ENCODE measurements around the gene EMC8. TPM values are rescaled to one million over a fixed set of nuclear protein-coding genes. Genes with fewer than 3 reads are reported as not detected.

EMC8 gene
- total RNA-seq, 2 donors from 2014 or later = 60.1 to 67.6 TPM

DNA sequence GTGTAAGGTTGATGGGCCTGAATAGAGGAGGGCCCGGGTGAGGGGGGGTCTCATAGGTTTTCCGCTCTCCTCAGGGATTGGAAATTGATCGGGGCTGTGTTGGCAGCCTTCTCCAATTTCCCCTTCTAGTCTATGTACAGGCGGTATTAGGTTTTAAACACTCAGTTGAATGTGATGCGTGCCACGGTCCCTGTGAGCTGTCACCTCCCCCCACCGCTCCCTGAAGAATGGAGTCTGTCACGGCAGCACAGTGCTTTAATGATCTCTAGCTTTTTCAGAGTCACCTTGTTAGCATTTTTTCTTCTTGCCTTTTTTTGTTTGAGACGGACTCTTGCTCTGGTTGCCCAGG lies 951 bp upstream of the EMC8 start:
- H3K36me3 Mint-ChIP-seq (ENCODE audit: low read depth) = peaks cover 64% of the 10 kb centered on the region
- H3K4me3 Mint-ChIP-seq = peak overlapping the region; percentile 78
- Histone ChIP-seq H3K36me3 (ENCODE audit: control insufficient read depth, insufficient read depth, low read length) (peaks cover 66% of the 10 kb centered on the region), H3K9me3 (ENCODE audit: control insufficient read depth, low read length) (no peaks in the 10 kb centered on the region), H3K27me3 (ENCODE audit: control insufficient read depth, insufficient read depth, low read length, poor library complexity, severe bottlenecking) (no peaks in the 10 kb centered on the region), H3K27ac (ENCODE audit: low read depth, low read length) (peak overlapping the region; percentile 69), H3K4me3 (ENCODE audit: low read length) (peak overlapping the region; percentile 91), H3K4me1 (ENCODE audit: control insufficient read depth, insufficient read depth, low read length) (no peaks in the 10 kb centered on the region), H3K9ac (ENCODE audit: extremely low read depth, low read length, poor library complexity, severe bottlenecking) (peak overlapping the region; percentile 90)
- no peaks in the 10 kb centered on the region for H3K27me3 Mint-ChIP-seq (ENCODE audit: insufficient read depth)
- WGBS, 2 experiments (ENCODE audit: insufficient coverage in 1 of 2, insufficient read length in 1 of 2) = 21 to 22% methylated on average over 6 to 9 of the region's 9 CpGs
- TF ChIP-seq, protein P1, sequence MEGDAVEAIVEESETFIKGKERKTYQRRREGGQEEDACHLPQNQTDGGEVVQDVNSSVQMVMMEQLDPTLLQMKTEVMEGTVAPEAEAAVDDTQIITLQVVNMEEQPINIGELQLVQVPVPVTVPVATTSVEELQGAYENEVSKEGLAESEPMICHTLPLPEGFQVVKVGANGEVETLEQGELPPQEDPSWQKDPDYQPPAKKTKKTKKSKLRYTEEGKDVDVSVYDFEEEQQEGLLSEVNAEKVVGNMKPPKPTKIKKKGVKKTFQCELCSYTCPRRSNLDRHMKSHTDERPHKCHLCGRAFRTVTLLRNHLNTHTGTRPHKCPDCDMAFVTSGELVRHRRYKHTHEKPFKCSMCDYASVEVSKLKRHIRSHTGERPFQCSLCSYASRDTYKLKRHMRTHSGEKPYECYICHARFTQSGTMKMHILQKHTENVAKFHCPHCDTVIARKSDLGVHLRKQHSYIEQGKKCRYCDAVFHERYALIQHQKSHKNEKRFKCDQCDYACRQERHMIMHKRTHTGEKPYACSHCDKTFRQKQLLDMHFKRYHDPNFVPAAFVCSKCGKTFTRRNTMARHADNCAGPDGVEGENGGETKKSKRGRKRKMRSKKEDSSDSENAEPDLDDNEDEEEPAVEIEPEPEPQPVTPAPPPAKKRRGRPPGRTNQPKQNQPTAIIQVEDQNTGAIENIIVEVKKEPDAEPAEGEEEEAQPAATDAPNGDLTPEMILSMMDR (conservative IDR thresholded peaks at IDR 0.05) = no peak
- H3K9me3 Mint-ChIP-seq = no peaks in the 10 kb centered on the region
- no peak for DNase-seq
- peak overlapping the region; percentile 96 for H3K27ac Mint-ChIP-seq
- H3K4me1 Mint-ChIP-seq = peaks cover 29% of the 10 kb centered on the region

DNA sequence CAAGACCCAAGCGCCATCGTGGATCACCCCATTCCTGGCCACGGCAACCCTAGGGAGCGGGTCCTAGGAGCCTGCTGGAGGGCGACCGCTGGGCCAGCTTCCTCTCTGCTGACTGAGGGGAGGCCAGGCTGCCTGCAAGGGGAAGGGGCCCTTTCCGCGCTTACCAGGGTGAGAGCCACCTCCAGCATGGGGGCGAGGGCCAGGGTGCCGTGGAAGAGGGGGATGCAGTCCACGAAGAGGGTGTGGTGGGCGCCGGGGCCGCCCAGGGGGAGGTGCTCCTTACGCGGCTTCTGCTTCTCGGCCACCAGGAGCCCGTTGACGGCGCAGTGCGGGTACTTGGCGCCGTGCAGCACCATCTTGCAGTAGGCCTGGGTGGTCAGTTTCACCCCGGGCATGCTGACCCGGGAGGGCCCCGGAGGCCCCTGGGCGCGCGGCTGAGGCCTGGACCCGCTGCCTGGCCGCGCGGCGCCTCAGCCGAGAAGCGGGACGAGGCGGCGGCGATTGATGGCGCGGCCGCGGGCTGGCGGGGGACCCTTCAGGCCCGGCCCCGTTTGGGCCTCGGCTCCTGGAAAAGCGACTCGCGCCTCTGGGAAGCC lies 345 bp downstream of the EMC8 start:
- TF ChIP-seq, protein P1 (conservative IDR thresholded peaks at IDR 0.05) = peak; percentile 36
- Histone ChIP-seq H3K27me3 (ENCODE audit: control insufficient read depth, insufficient read depth, low read length, poor library complexity, severe bottlenecking) (no peaks in the 10 kb centered on the region), H3K36me3 (ENCODE audit: control insufficient read depth, insufficient read depth, low read length) (peaks cover 68% of the 10 kb centered on the region), H3K9ac (ENCODE audit: extremely low read depth, low read length, poor library complexity, severe bottlenecking) (peak overlapping the region; percentile 90), H3K4me1 (ENCODE audit: control insufficient read depth, insufficient read depth, low read length) (no peaks in the 10 kb centered on the region), H3K9me3 (ENCODE audit: control insufficient read depth, low read length) (no peaks in the 10 kb centered on the region), H3K27ac (ENCODE audit: low read depth, low read length) (peak overlapping the region; percentile 56), H3K4me3 (ENCODE audit: low read length) (peak overlapping the region; percentile 91)
- WGBS, 2 experiments (ENCODE audit: insufficient coverage in 1 of 2, insufficient read length in 1 of 2) = 0 to 1% methylated on average over 17 to 51 of the region's 51 CpGs
- Mint-ChIP-seq H3K4me1 (peaks cover 29% of the 10 kb centered on the region), H3K4me3 (peak overlapping the region; percentile 78), H3K9me3 (no peaks in the 10 kb centered on the region), H3K36me3 (ENCODE audit: low read depth) (peaks cover 64% of the 10 kb centered on the region), H3K27ac (peak overlapping the region; percentile 94), H3K27me3 (ENCODE audit: insufficient read depth) (no peaks in the 10 kb centered on the region)
- DNase-seq = peak; percentile 62

DNA sequence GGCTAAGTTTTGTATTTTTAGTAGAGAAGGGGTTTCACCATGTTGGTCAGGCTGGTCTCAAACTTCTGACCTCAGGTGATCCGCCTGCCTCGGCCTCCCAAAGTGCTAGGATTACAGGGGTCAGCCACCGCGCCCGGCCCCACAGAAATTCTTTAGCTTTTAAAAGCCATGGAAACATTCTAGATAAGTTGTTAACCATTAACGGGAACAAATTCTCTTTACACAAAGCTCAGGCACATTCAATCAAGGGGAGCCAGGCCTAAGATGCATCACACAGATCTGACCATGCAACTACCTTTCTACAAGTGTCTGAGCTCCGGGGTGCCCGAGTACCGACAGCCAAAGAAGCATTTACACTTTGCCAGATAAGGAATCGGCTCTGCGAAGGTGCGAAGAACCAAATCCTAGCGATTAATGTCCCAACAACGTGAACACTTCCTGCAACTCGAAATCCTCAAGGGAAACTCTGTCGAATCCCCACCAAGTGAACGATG lies 1.0 kb downstream of the EMC8 start:
- H3K9me3 Mint-ChIP-seq = no peaks in the 10 kb centered on the region
- peak overlapping the region; percentile 90 for H3K9ac ChIP-seq (ENCODE audit: extremely low read depth, low read length, poor library complexity, severe bottlenecking)
- H3K4me3 ChIP-seq (ENCODE audit: low read length) = peak overlapping the region; percentile 91
- H3K27me3 Mint-ChIP-seq (ENCODE audit: insufficient read depth) = no peaks in the 10 kb centered on the region
- DNase-seq = peak; percentile 78
- TF ChIP-seq, protein P1 (conservative IDR thresholded peaks at IDR 0.05) = no peak
- H3K27ac Mint-ChIP-seq = peak overlapping the region; percentile 94
- no peaks in the 10 kb centered on the region for H3K27me3 ChIP-seq (ENCODE audit: control insufficient read depth, insufficient read depth, low read length, poor library complexity, severe bottlenecking)
- peaks cover 64% of the 10 kb centered on the region for H3K36me3 Mint-ChIP-seq (ENCODE audit: low read depth)
- 17 to 19% methylated on average over 14 to 17 of the region's 17 CpGs for WGBS, 2 experiments (ENCODE audit: insufficient coverage in 1 of 2, insufficient read length in 1 of 2)
- no peak overlapping the region for H3K27ac ChIP-seq (ENCODE audit: low read depth, low read length)
- H3K4me3 Mint-ChIP-seq = peak overlapping the region; percentile 78
- H3K4me1 ChIP-seq (ENCODE audit: control insufficient read depth, insufficient read depth, low read length) = no peaks in the 10 kb centered on the region
- H3K9me3 ChIP-seq (ENCODE audit: control insufficient read depth, low read length) = no peaks in the 10 kb centered on the region
- peaks cover 29% of the 10 kb centered on the region for H3K4me1 Mint-ChIP-seq
- peaks cover 68% of the 10 kb centered on the region for H3K36me3 ChIP-seq (ENCODE audit: control insufficient read depth, insufficient read depth, low read length)

Measured in endodermal cell (in vitro differentiated cells).